T47D (cell line): ENCODE results near the gene PLA2G12A.

Experiments
- DNase-seq, 2 experiments: peaks; one replicate each; pipeline versions ENCODE4 v3.0.0 to v3.0.0-alpha.2; 2011 to 2012; ENCODE audit warnings: low read depth in 1 of 2, low spot score in 1 of 2
- JUND ChIP-seq: IDR thresholded peaks from 2 replicates; pipeline ENCODE4 v1.6.1; 2012; ENCODE audit warnings: low read depth
- in situ Hi-C: cut with HindIII; loops from 2 replicates; pipeline ENCODE4 v1.10.0; 2016; ENCODE audit warnings: low sequenced_read_pairs, low pct_unique_long_range_greater_than_20kb

PLA2G12A gene

GRCh38 chr4:109718759-109719158, 11.1 kb downstream of the PLA2G12A start:
- DNase-seq: no peak
- in situ Hi-C loops: no loop called here
- no peak for TF ChIP-seq JUND

DNA sequence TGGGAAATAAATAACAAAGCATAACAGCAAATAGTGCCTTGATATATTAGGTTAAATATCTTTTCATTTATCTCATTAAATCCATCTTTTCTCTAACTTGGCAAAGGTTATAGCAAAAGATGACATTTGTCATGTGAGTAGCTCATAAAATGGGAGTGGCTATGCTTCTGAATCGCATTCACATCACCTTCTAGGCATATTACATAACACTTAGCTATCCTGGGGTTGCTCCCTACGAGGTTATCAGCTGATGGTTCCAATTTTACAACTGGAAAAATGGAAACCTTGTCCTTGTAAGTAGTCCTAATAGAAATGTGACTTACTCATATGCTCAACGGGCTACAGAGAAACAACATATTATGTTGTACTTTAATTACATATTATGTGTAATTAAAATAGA, 16.4 kb downstream of the PLA2G12A start:
- TF ChIP-seq JUND: no peak
- no peak for DNase-seq
- in situ Hi-C loops: no loop called here

DNA sequence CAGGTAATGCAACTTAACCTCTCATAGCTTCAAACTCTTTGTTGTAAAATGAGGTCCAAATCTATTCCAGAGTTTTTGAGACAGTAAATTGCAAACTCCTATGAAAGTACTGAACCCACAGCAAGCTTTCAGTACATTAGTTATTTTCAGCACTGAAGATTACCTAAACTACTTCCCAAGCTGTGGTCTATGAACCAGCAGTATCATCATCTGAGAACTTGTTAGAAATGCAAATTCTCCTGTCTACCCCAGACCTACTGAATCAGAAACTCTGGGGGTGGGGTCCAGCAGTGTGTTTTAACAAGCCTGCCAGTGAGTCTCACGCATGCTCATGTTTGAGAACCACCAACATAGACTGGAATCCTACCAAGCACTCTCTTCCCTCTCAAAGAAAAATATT, 20.9 kb downstream of the PLA2G12A start:
- DNase-seq: no peak
- in situ Hi-C loops: no loop called here
- TF ChIP-seq JUND: no peak

GRCh38 chr4:109708435-109708834, 21.4 kb downstream of the PLA2G12A start:
- DNase-seq: no peak
- in situ Hi-C loops: no loop called here
- no peak for TF ChIP-seq JUND

DNA sequence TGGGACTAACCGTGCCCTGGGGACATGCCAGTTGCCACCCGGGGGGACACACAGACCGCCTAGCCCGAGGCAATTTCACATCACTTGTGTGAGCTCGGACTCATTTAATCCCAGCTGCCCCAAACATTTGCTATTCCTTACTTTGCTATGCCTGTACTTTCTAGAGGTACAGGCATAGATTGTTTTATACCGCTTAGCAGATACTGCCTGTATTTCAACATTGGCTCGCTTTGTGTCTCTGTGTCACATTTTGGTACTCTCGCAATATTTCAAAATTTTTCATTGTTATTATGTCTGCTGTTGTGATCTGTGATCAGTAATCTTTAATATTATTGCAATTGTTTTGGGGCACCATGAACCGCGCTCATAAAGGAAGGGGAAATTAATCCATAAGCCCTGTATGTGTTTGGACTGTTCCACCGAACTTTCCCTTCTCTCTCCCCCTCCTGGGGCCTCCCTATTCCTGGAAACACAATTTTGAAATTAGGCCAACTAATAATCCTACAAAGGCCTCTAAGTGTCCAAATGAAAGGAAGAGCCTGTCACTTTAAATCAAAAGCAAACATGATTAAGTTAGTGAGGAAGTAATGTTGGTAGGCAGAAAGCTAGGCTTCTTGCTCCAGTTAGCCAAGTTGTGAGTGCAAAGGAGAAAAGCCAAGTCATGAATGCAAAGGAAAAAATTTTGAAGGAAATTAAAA, 26.1 kb downstream of the PLA2G12A start:
- DNase-seq: no peak
- in situ Hi-C loops: no loop called here
- no peak for TF ChIP-seq JUND

GRCh38 chr4:109702950-109703663, 26.8 kb downstream of the PLA2G12A start, which contains the start of gene CASP6:
TSS of gene CASP6 (minus strand) at chr4:109703445. CDS start at chr4:109703395, 50 bp downstream.
- TF ChIP-seq JUND: no peak
- DNase-seq: peak; percentile 72 to 83
- in situ Hi-C loops: no loop called here

- TF ChIP-seq JUND: no peak
- in situ Hi-C loops: no loop called here
- DNase-seq: peak in 1 of 2 experiments; percentile 5
Observed at GRCh38 chr4:109701566-109702410, 28.1 kb downstream of the PLA2G12A start.

DNA sequence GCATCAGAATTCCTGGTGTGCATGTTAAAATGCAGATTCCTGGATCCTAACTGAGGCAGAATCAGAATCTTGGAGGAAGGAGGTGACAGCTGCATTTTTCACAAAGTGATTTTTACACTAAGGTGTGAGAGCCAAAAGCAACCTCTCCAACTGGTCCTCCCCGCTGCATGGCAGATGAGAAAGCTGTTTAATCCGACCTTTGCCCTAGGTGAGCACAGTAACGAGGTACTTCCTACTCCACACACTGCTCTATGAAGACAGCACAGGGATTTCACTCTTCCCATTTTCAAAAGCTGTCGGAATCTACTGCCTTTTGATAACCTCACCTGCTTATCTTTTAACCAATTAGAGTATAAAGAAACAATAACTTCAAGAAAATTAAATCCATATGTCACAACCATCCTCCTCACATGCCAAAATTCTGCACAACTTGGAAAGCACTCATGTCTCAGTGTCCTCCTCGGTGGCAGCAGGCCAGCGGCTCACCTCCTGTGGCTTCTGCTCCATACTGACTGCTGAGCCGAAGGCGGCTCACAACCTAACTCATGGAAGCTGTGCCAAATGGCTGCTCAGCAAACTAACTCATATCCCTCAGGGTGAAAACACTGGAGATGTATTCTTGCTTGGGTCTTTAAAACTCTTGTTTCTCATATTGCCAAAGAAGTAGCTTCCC, 30.2 kb downstream of the PLA2G12A start:
- no peak for DNase-seq
- no peak for TF ChIP-seq JUND
- in situ Hi-C loops: no loop called here

- in situ Hi-C loops: no loop called here
- TF ChIP-seq JUND: no peak
Observed at GRCh38 chr4:109698656-109699055, 31.2 kb downstream of the PLA2G12A start.

DNA sequence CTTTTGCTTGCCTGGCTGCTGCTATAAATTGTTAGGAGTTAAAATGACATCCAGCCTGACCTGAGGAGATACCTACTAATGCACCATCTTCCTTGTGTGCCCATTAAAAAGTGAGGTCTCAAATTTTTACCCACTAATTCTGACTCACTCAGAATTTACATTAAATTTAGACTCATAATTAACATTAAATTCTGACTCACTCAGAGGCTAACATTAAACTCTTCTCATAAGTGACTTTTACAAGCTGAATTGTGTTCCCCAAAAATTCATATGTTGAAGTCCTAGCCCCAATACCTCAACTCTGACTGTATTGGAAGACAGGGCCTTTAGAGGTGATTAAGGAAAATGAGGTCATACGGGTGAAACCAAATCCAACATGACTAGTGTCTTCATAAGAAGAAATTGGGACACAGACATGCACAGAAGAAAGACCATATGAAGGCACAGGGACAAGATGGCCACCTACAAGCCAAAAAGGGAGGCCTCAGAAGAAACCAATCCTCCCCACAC, 38.4 kb downstream of the PLA2G12A start:
- no peak for TF ChIP-seq JUND
- in situ Hi-C loops: no loop called here
- DNase-seq: no peak

More at GRCh38 chr4:109698656-109699055, 31.2 kb downstream of the PLA2G12A start:
- no peak for DNase-seq

DNA sequence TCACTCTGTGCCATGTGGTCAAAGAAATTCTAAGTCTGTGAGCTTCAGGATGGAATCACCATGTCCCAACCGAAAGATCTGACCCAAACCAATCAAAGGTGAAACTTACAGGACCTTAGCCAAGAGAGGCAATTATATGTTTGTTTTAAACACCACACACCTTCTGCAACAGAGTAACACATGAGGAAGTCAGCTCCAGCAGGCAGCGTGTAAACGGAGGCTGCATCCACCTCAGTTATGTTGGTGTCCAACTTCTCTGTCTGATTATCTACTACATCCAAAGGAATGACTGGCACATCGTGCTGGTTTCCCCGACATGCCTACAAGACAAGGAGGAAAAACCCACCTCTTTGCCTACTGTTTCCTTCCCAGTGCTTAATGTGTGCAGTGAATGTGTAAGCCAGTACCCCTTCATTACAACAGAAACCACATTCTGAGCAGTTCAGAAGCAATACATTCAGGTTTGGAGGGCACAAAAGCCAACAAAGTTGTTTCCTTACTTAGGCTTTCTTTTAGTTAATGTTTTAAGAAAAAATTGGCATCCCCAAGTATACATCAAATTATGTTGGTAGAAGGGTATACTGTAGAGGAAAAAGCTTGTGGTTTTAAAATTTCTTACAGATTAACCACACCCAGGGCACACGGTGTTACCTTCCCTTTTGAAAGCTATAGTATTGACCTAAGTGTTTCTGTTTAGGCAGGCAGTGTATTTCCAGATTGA, 39.0 kb downstream of the PLA2G12A start:
- DNase-seq: no peak
- in situ Hi-C loops: no loop called here
- no peak for TF ChIP-seq JUND
